Kidney epithelial cell (primary cell): ENCODE data around the gene APOL2. TPM values are rescaled to one million over a fixed set of nuclear protein-coding genes. Genes with fewer than 3 reads are reported as not detected.
"Not testable (repeated sequence)": the region's sequence is repeated elsewhere in the genome, so short reads cannot be mapped to it uniquely, and the experiment has no call there.

Source experiments
- DNase-seq: peaks from one replicate; pipeline ENCODE4 v3.0.0-alpha.2; 2010; ENCODE audit warnings: low read depth
- H3K27me3 ChIP-seq: 2 replicates; pipeline ENCODE4 v1.6.0; 2011; ENCODE audit warnings: low read length; ENCODE audit not compliant: control insufficient read depth, insufficient read depth
- H3K36me3 ChIP-seq: 2 replicates; pipeline ENCODE4 v1.5.1; 2011; ENCODE audit warnings: low read length; ENCODE audit not compliant: control insufficient read depth, insufficient read depth
- H3K4me3 ChIP-seq: 2 replicates; pipeline ENCODE4 v1.5.1; 2011; ENCODE audit warnings: low read depth, mild to moderate bottlenecking, control low read depth, low read length
- CTCF ChIP-seq: IDR thresholded peaks from 2 replicates; pipeline ENCODE4 v1.5.1; 2011; ENCODE audit warnings: mild to moderate bottlenecking, moderate library complexity, low read length, control low read depth, inconsistent platforms; ENCODE audit not compliant: insufficient read depth, poor library complexity, severe bottlenecking
- total RNA-seq: library from RNA; depleted of rRNA; stranded (reverse); fragments of >200 nt; gene quantifications from 2 replicates; pipeline ENCODE4 v1.2.3, GENCODE V29; 2015

APOL2 gene
- total RNA-seq, 1 donor from 2014 or later = 39.9 TPM

GRCh38 chr22:36259615-36260300, 20.4 kb upstream of the APOL2 start:
- no peak overlapping the region for H3K4me3 ChIP-seq
- H3K36me3 ChIP-seq = no peaks in the 10 kb centered on the region
- DNase-seq = no peak
- H3K27me3 ChIP-seq = no peaks in the 10 kb centered on the region
- TF ChIP-seq CTCF = no peak

- no peaks in the 10 kb centered on the region for H3K27me3 ChIP-seq
- no peak for TF ChIP-seq CTCF
- no peaks in the 10 kb centered on the region for H3K36me3 ChIP-seq
- DNase-seq = no peak
- H3K4me3 ChIP-seq = no peak overlapping the region
Observed at GRCh38 chr22:36258701-36259614, 19.6 kb upstream of the APOL2 start.

- DNase-seq = no peak
- no peaks in the 10 kb centered on the region for H3K27me3 ChIP-seq
- TF ChIP-seq CTCF = no peak
Observed at GRCh38 chr22:36257948-36258670, 18.8 kb upstream of the APOL2 start.

GRCh38 chr22:36257308-36257707, 18.0 kb upstream of the APOL2 start:
- H3K4me3 ChIP-seq = no peak overlapping the region
- no peak for TF ChIP-seq CTCF

More at GRCh38 chr22:36257948-36258670, 18.8 kb upstream of the APOL2 start:
- H3K4me3 ChIP-seq = no peak overlapping the region
- H3K36me3 ChIP-seq = no peaks in the 10 kb centered on the region

GRCh38 chr22:36256478-36256877, 17.2 kb upstream of the APOL2 start:
- DNase-seq = no peak
- no peak for TF ChIP-seq CTCF
- H3K36me3 ChIP-seq = no peaks in the 10 kb centered on the region
- no peaks in the 10 kb centered on the region for H3K27me3 ChIP-seq
- no peak overlapping the region for H3K4me3 ChIP-seq

More at GRCh38 chr22:36257308-36257707, 18.0 kb upstream of the APOL2 start:
- DNase-seq = no peak
- H3K36me3 ChIP-seq = no peaks in the 10 kb centered on the region
- H3K27me3 ChIP-seq = no peaks in the 10 kb centered on the region

GRCh38 chr22:36255572-36255971, 16.2 kb upstream of the APOL2 start:
- not testable (repeated sequence) for DNase-seq, H3K4me3 ChIP-seq, H3K27me3 ChIP-seq, H3K36me3 ChIP-seq
